Spleen (tissue), 7 donors: Measurements from ENCODE around the gene FBXO47.

ENCODE experiments used
- POLR2A ChIP-seq, 3 donors: fragments of 450-650 bp; IDR thresholded peaks; one replicate each; pipeline ENCODE4 v1.5.1; 2017; ENCODE audit warnings: antibody characterized with exemption in 3 of 3, mild to moderate bottlenecking in 1 of 3
- POLR2AphosphoS5 ChIP-seq, 3 donors: sonication (generic); formaldehyde crosslinking; IDR thresholded peaks; one replicate each; pipeline ENCODE4 v1.5.1; 2017; ENCODE audit warnings: antibody characterized with exemption in 3 of 3
- TF ChIP-seq, protein P1 (sequence below), 11 experiments: fragments of 200-600 bp in 7 of 11; fragments of 450-650 bp in 4 of 11; sonication (generic) in 4 of 11; IDR thresholded peaks in 8 of 11; conservative IDR thresholded peaks in 3 of 11; 1 replicate in 7 of 11; 2 replicates in 4 of 11; pipeline versions ENCODE4 v1.4.0 to v1.8.0; 2016 to 2021; ENCODE audit warnings: antibody characterized with exemption in 11 of 11, inconsistent platforms in 4 of 11, mild to moderate bottlenecking in 1 of 11
- donor health status: DM: no; HTN: no; CAD: no; lungs with moderate emphysema.
- donor health status: DM: no; HTN: no; CAD: no.
- donor health status: DM: no; HTN: no; CAD: no.

DNA sequence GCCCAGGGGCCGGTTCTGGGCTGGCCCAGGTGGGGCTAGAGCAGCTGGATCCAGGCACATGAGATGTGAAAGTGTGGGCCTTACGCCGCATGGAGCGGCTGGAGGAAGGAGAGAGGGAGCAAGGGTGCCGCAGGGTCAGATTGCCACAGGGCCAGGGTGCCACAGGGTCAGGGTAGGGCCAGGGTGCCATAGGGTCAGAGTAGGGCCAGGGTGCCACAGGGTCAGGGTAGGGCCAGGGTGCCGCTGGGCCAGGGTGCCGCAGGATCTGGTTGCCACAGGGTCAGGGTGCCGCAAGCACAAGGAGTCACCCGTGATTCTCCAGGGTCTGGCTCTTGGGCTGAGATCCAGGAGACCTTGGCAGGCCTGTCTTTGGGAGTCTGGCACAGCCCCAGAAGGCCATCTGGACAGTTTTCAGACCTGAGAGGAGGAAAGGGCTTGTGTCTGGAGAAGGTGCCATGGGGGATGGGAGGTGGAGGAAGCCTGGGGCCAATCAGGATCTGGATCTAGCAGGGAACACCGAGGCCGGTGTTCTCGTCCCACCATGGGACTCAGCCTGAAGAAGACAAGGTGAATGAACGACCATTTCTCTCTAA lies 54.9 kb downstream of the FBXO47 start:
- TF ChIP-seq POLR2A (IDR thresholded peaks at IDR 0.05) (no peak), POLR2AphosphoS5 (IDR thresholded peaks at IDR 0.05) (peak in 2 of 3 donors; percentile 59 to 75)
- TF ChIP-seq, protein P1, sequence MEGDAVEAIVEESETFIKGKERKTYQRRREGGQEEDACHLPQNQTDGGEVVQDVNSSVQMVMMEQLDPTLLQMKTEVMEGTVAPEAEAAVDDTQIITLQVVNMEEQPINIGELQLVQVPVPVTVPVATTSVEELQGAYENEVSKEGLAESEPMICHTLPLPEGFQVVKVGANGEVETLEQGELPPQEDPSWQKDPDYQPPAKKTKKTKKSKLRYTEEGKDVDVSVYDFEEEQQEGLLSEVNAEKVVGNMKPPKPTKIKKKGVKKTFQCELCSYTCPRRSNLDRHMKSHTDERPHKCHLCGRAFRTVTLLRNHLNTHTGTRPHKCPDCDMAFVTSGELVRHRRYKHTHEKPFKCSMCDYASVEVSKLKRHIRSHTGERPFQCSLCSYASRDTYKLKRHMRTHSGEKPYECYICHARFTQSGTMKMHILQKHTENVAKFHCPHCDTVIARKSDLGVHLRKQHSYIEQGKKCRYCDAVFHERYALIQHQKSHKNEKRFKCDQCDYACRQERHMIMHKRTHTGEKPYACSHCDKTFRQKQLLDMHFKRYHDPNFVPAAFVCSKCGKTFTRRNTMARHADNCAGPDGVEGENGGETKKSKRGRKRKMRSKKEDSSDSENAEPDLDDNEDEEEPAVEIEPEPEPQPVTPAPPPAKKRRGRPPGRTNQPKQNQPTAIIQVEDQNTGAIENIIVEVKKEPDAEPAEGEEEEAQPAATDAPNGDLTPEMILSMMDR (IDR thresholded peaks at IDR 0.05 in 8 of 11, conservative IDR thresholded peaks at IDR 0.05 in 3 of 11): no peak
